BE2C (cell line): ENCODE measurements around the gene LYZL2.
A peak's percentile ranks its signal among the peaks of the same experiment; 100 is the strongest.
"Not testable (repeated sequence)": the region's sequence is repeated elsewhere in the genome, so short reads cannot be mapped to it uniquely, and the experiment has no call there.

ENCODE experiments used
- DNase-seq: peaks from one replicate; pipeline ENCODE4 v3.0.0-alpha.2; 2020
- H3K27me3 ChIP-seq: fragments of 250-450 bp; sonication (Bioruptor Pico); 2 replicates; pipeline ENCODE4 v1.5.1; 2020; ENCODE audit warnings: mild to moderate bottlenecking
- H3K36me3 ChIP-seq: fragments of 250-450 bp; sonication (Bioruptor Pico); 2 replicates; pipeline ENCODE4 v1.5.1; 2020; ENCODE audit warnings: mild to moderate bottlenecking
- H3K4me1 ChIP-seq: fragments of 250-450 bp; sonication (Bioruptor Pico); 2 replicates; pipeline ENCODE4 v1.5.1; 2020
- H3K4me3 ChIP-seq: 2 replicates; pipeline ENCODE4 v1.5.1; 2011; ENCODE audit warnings: low read depth, low read length
- H3K9me3 ChIP-seq: fragments of 250-450 bp; sonication (Bioruptor Pico); 2 replicates; pipeline ENCODE4 v1.5.1; 2020
- TF ChIP-seq, protein P1 (sequence below): IDR thresholded peaks from 2 replicates; pipeline ENCODE4 v1.5.1; 2012; ENCODE audit warnings: mild to moderate bottlenecking, low read depth, low read length

Gene LYZL2

DNA sequence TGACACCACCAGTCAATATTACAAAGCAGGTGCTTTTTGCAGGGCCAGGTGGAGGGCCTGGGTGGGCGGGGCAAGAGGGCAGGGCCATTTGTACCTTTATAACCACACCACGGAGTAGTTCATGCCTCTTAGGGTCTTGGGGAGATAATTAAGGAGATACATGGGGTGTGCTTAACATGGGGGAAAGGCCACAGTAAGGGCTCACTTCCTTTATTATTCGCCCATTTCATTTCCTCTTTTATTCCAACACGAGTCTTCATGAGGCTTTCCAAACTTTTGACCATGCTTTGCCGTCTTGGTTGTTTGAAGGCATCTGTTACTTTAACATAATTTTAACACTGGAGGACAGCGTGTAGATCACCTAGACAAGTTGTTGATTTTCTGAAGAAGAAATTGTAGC, 33.3 kb upstream of the LYZL2 start:
- Histone ChIP-seq H3K27me3 (no peaks in the 10 kb centered on the region), H3K36me3 (no peaks in the 10 kb centered on the region), H3K9me3 (no peaks in the 10 kb centered on the region), H3K4me1 (no peaks in the 10 kb centered on the region), H3K4me3 (no peak overlapping the region)
- TF ChIP-seq, protein P1, sequence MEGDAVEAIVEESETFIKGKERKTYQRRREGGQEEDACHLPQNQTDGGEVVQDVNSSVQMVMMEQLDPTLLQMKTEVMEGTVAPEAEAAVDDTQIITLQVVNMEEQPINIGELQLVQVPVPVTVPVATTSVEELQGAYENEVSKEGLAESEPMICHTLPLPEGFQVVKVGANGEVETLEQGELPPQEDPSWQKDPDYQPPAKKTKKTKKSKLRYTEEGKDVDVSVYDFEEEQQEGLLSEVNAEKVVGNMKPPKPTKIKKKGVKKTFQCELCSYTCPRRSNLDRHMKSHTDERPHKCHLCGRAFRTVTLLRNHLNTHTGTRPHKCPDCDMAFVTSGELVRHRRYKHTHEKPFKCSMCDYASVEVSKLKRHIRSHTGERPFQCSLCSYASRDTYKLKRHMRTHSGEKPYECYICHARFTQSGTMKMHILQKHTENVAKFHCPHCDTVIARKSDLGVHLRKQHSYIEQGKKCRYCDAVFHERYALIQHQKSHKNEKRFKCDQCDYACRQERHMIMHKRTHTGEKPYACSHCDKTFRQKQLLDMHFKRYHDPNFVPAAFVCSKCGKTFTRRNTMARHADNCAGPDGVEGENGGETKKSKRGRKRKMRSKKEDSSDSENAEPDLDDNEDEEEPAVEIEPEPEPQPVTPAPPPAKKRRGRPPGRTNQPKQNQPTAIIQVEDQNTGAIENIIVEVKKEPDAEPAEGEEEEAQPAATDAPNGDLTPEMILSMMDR: no peak
- no peak for DNase-seq

DNA sequence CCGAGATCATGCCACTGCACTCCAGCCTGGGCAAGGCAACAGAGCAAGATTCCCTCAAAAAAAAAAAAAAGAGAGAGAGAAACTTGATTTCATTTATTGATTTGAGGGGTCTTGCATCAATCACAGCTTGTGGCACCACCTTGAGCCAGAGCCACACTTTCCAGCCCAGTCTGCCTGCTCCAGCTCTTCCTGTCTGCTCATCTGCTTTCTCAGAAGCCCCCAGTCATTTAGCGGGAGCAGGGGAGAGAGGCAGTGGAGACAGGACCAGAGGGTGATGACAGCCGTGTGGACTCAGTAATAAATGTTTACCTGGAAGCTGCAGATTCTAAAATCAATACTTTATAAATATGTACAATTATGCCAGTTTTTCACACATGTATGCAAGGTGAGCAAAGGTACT, 30.8 kb upstream of the LYZL2 start:
- not testable (repeated sequence) for H3K4me1 ChIP-seq

DNA sequence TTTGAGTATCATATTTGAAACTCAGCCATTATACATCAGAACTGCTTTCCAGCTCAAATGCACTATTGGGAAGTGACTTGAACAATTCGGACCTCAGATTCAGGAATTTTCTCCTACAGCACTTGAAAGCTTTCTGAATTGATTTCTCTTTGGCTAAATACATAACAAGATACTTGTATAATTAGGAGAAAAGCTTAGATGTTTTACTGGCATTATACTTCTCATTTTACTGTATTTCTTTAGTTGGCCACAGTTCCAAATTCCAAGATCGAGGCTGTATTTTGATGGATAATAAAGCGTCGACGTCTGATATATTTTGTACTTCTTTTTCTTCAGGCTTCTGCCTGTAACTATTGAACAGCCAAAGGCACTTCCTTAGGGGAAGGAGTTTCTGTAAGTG, 26.7 kb upstream of the LYZL2 start:
- Histone ChIP-seq H3K4me1 (no peaks in the 10 kb centered on the region), H3K27me3 (no peaks in the 10 kb centered on the region), H3K36me3 (no peaks in the 10 kb centered on the region), H3K4me3 (no peak overlapping the region), H3K9me3 (no peaks in the 10 kb centered on the region)
- TF ChIP-seq, protein P1: no peak
- no peak for DNase-seq

More for the DNA sequence above, 30.8 kb upstream of the LYZL2 start:
- H3K4me3 ChIP-seq, H3K27me3 ChIP-seq, DNase-seq, H3K36me3 ChIP-seq, H3K9me3 ChIP-seq: not testable (repeated sequence)

DNA sequence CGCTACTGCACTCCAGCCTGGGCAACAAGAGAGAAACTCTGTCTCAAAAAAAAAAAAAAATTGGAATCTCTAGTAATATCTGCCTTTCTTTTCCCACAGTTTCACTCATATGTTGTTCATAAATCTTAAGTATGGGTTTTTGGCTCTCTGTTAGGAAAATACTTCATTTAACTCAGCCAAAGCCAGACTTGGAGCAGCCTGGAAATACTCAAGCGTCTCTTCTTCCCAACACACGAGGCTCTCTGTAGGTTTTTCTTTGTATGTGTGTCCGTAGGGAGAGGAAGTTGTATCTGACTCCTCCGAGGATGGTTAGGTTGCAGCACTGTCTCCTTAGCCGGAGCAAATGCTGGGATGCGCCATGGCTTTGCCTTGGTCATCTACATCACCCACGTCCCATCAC, 25.4 kb upstream of the LYZL2 start:
- H3K27me3 ChIP-seq, H3K4me3 ChIP-seq, H3K36me3 ChIP-seq, H3K9me3 ChIP-seq, H3K4me1 ChIP-seq, DNase-seq: not testable (repeated sequence)

DNA sequence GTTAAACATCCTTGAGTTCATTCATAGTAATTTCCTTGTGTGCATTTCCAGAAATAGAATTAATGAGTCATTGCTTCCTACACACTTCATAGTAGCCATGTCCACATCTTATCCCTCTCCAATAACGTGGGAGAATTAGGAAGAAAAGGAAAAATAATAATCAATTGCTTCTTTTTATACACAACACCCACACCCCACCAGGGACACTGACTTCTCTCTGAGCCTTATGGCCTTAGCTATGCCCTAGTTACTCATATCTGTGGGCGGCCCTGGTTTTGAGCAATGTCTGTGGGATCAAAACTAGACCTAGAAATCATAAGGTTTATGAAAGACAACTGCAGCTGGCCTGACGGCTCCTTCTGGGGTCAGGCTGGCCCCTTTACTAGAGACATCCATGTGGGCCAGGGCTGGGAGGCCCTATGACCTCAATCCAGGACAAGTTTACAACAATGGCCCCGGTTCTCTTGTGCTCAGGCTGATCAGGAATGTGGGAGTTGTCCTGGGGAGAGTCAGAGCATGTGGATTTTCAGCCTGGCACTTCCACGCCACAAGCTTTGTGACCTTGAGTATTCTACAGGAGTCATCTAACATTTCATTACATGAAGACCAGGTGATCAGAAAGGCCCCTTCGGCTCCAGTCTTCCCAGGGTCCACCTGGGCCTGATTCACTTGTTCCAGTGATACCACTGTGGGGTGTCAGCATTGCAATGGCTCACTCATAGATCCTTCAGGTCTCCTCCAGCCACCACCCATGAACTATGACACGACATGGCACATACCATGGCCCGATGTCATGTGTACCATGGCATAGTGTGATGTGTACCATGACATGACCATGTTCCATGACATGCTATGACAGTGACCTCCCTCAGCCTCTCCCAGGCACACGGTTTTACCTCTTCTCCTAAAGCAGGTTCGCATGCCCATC, 22.2 kb upstream of the LYZL2 start:
- H3K4me1 ChIP-seq, H3K36me3 ChIP-seq, H3K4me3 ChIP-seq, DNase-seq, H3K27me3 ChIP-seq, H3K9me3 ChIP-seq: not testable (repeated sequence)

DNA sequence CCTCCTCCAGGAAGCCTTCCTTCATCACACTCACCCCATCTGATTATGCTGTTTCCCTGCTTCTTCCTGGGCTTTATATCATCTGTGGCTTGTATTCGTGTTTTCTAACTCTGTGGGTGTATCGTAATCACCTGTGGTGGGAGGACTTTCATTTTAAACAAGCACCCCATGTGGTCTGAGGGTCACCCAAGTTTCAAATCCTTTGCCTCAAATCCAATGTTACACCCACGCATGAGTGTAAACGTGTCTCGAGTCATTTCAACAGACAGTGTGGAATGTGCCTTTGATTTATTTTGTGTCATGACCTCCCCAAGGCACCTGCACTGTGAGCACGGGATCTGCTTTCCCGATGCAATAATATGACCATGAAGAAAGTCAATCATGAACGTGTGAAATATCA, 17.5 kb upstream of the LYZL2 start:
- TF ChIP-seq, protein P1: no peak

DNA sequence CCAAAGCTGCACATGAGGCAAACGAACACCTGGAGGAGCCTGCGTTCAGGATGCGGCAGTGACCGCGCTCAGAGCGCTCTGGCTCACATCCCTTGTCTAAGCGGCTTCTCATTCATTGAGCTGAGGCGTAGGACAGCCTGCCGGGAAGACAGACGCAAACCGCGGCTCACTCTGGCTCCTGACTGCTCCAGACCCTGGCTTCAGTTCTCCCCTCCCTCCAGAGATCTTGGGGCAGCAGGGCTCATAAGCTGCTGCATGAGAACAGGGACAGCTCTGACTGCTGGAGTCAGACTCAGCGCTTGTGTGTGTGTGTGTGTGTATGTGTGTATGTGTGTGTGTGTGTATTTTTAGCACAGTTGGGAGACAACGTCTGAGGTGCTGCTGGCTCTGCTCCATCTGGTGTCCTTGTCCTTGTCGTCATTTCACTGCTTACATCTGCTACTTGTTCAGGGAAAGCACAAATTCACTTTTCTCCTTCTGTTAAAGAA, 15.8 kb upstream of the LYZL2 start:
- TF ChIP-seq, protein P1: no peak
- peak; percentile 25 for DNase-seq
- Histone ChIP-seq H3K4me1 (no peaks in the 10 kb centered on the region), H3K9me3 (no peaks in the 10 kb centered on the region), H3K36me3 (no peaks in the 10 kb centered on the region), H3K27me3 (no peaks in the 10 kb centered on the region), H3K4me3 (peak overlapping the region; percentile 20; the same call in 1 of the 2 replicates)

More for the DNA sequence above, 17.5 kb upstream of the LYZL2 start:
- DNase-seq: no peak
- no peaks in the 10 kb centered on the region for H3K36me3 ChIP-seq
- H3K4me1 ChIP-seq: no peaks in the 10 kb centered on the region
- no peaks in the 10 kb centered on the region for H3K27me3 ChIP-seq
- no peak overlapping the region for H3K4me3 ChIP-seq
- no peaks in the 10 kb centered on the region for H3K9me3 ChIP-seq

DNA sequence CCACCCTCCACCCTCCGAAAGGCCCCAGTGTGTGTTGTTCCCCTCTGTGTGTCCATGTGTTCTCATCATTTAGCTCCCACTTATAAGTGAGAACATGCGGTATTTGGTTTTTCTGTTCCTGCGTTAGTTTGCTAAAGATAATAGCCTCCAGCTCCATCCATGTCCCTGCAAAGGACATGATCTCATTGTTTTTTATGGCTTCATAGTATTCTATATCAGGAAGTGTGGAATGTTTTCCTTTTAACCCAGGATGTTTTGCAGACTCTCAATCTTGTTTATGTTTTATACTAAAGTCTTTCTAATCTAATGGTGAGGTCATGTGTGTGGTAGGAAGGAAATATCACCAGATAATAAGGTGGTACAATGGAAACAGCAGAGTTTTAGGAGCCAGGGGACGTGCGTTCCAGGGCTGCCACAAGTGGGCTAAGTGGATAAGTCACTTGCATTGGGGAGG, 14.9 kb upstream of the LYZL2 start:
- not testable (repeated sequence) for H3K27me3 ChIP-seq, H3K4me3 ChIP-seq, H3K9me3 ChIP-seq, H3K4me1 ChIP-seq, DNase-seq, H3K36me3 ChIP-seq

DNA sequence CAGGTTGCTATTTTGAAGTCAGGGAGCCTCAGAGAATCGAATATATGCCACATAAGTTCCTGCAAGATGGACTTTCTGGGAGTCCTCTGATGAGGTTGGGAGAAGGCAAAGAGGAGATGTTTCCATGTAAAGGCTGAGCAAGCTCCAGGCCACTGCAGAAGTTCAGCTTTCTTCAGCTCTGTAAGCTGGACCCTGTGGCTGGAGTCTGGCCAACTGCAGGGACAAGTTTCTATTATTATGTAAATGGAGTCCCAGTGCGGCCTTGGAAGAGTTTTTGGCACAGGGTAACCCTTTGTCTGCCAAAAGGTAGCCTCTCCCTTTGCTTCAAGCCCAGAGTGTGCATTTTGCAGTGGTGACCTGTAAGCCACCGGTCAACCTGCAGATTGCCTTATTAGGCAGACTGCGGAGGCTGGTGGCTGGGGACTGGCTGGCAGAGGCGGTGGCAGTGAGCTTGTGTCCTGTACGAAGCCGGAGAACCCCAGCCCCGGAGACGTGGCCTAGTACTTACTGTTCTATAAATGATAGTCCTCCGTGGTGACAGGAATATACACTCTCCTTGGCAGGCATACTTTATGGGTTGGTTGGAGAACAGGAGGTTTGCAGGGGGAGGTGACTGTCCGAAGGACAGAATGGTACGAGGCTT, 14.1 kb upstream of the LYZL2 start:
- DNase-seq, H3K4me3 ChIP-seq, H3K27me3 ChIP-seq, H3K36me3 ChIP-seq, H3K9me3 ChIP-seq, H3K4me1 ChIP-seq: not testable (repeated sequence)

DNA sequence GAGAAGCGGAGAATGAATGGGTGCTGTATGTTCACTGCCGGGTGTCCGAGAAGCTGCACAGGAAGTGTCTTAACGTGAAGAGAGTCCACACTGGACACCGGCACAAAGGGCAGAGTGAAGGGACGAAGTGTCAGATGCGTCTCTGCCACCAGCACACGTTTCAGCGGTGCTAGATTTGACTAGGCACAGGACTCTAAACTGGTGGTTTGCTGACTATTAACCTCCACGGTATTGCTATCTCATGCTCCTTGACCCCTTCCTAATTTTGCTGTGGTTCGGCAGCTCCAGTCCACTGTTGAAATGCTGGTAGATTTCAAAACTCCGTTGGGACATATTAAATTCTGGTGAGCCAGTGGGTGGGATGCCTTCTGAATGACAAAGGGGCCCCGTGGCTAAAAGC, 13.3 kb upstream of the LYZL2 start:
- H3K36me3 ChIP-seq, DNase-seq: not testable (repeated sequence)

More for the DNA sequence above, 13.3 kb upstream of the LYZL2 start:
- not testable (repeated sequence) for H3K4me1 ChIP-seq, H3K4me3 ChIP-seq, H3K27me3 ChIP-seq, H3K9me3 ChIP-seq
